Measurements from ENCODE around the gene CMTM1. TPM values are rescaled to one million over a fixed set of nuclear protein-coding genes. Genes with fewer than 3 reads are reported as not detected.

The CMTM1 gene
- total RNA-seq, 1 experiment from 2014 or later: 2.6 TPM

- H3K36me3 Mint-ChIP-seq (ENCODE audit: insufficient read depth in 1 of 3, low read depth in 3 of 3): no peaks in the 10 kb centered on the region
- H4K8ac ChIP-seq (replicated peaks; ENCODE audit: insufficient read length, low read depth, low read length): no peak overlapping the region
- H3T11ph ChIP-seq (ENCODE audit: low read length): no peak overlapping the region
- H2BK5ac ChIP-seq (ENCODE audit: insufficient read length, low read length): no peak overlapping the region
- no peaks in the 10 kb centered on the region for H3K9me3 Mint-ChIP-seq
- no peaks in the 10 kb centered on the region for H3K9me3 ChIP-seq (ENCODE audit: control insufficient read depth, low read depth, low read length)
- H3K79me1 ChIP-seq (ENCODE audit: insufficient read depth, low read depth, low read length, poor library complexity, severe bottlenecking): no peaks in the 10 kb centered on the region
- no peak for DNase-seq
- H3K56ac ChIP-seq (ENCODE audit: insufficient read length, low read depth, low read length): no peak overlapping the region
- H4K5ac ChIP-seq (ENCODE audit: insufficient read length, low read depth, low read length): no peak overlapping the region
- H3K14ac ChIP-seq (ENCODE audit: insufficient read depth, low read length): no peak overlapping the region
- H3K4me1 Mint-ChIP-seq: peaks cover 6 to 9% of the 10 kb centered on the region in 2 experiments
- H3K23me2 ChIP-seq (ENCODE audit: insufficient read length, low read depth, low read length, poor library complexity, severe bottlenecking): peaks cover 7% of the 10 kb centered on the region
- H4K91ac ChIP-seq (ENCODE audit: insufficient read length, low read depth, low read length): no peak overlapping the region
- H3K4me2 ChIP-seq (ENCODE audit: insufficient read depth, insufficient read length, low read length): no peak overlapping the region
- no peak overlapping the region for H2AFZ ChIP-seq (ENCODE audit: low read length)
- H3K4me1 ChIP-seq (ENCODE audit: insufficient read depth, low read length): no peaks in the 10 kb centered on the region
- no peak overlapping the region for H3K18ac ChIP-seq (ENCODE audit: insufficient read length, low read depth, low read length)
- no peaks in the 10 kb centered on the region for H3K79me2 ChIP-seq (ENCODE audit: insufficient read depth, low read length)
- no peaks in the 10 kb centered on the region for H4K20me1 ChIP-seq (ENCODE audit: control insufficient read depth, insufficient read depth, insufficient read length)
- H3K9ac ChIP-seq (ENCODE audit: extremely low read depth, insufficient read length, low read length): no peak overlapping the region
- H3K27me3 Mint-ChIP-seq (ENCODE audit: low read depth): peaks cover 7% of the 10 kb centered on the region
- no peak overlapping the region for H3K27ac Mint-ChIP-seq
- H2AK5ac ChIP-seq (ENCODE audit: insufficient read length, low read length): no peak overlapping the region
- no peak overlapping the region for H3K27ac ChIP-seq (ENCODE audit: insufficient read length, low read depth, low read length)
- no peak overlapping the region for H2BK20ac ChIP-seq (ENCODE audit: low read depth, low read length, poor library complexity, severe bottlenecking)
- no CpG with 5 or more reads among the region's 1 CpG for WGBS (ENCODE audit: extremely low coverage, insufficient read length, low lambda C conversion rate)
- H2BK15ac ChIP-seq (ENCODE audit: low read depth, low read length): no peak overlapping the region
- H3K4ac ChIP-seq (ENCODE audit: low read depth, low read length): no peak overlapping the region
- TF ChIP-seq, protein P1, sequence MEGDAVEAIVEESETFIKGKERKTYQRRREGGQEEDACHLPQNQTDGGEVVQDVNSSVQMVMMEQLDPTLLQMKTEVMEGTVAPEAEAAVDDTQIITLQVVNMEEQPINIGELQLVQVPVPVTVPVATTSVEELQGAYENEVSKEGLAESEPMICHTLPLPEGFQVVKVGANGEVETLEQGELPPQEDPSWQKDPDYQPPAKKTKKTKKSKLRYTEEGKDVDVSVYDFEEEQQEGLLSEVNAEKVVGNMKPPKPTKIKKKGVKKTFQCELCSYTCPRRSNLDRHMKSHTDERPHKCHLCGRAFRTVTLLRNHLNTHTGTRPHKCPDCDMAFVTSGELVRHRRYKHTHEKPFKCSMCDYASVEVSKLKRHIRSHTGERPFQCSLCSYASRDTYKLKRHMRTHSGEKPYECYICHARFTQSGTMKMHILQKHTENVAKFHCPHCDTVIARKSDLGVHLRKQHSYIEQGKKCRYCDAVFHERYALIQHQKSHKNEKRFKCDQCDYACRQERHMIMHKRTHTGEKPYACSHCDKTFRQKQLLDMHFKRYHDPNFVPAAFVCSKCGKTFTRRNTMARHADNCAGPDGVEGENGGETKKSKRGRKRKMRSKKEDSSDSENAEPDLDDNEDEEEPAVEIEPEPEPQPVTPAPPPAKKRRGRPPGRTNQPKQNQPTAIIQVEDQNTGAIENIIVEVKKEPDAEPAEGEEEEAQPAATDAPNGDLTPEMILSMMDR (conservative IDR thresholded peaks at IDR 0.05): no peak
- no peak overlapping the region for H3K23ac ChIP-seq (ENCODE audit: insufficient read length, low read depth, low read length)
- no peak overlapping the region for H2BK12ac ChIP-seq (ENCODE audit: insufficient read length, low read depth, low read length)
- no peak overlapping the region for H2BK120ac ChIP-seq (ENCODE audit: low read depth, low read length, poor library complexity, severe bottlenecking)
- H3K4me3 Mint-ChIP-seq: no peak overlapping the region
- no peaks in the 10 kb centered on the region for H3K27me3 ChIP-seq (ENCODE audit: insufficient read depth, low read length)
These were observed 34.2 kb downstream of the CMTM1 start for GRCh38 chr16:66600477-66600876.

Data from H9 (cell line).